Measurements from ENCODE around the gene AATF.

GRCh38 chr17:37069087-37069486 lies 120.3 kb downstream of the AATF start:
- TF ChIP-seq ZNF274 (IDR thresholded peaks at IDR 0.05; ENCODE audit: low read depth, low read length), result no peak
- TF ChIP-seq SUZ12 (IDR thresholded peaks at IDR 0.05; ENCODE audit: extremely low read depth, insufficient read depth, insufficient read length), result no peak
- no peak for TF ChIP-seq YY1 (IDR thresholded peaks at IDR 0.05; ENCODE audit: insufficient read depth, insufficient read length)
